ENCODE data around the gene KCNAB1.

DNA sequence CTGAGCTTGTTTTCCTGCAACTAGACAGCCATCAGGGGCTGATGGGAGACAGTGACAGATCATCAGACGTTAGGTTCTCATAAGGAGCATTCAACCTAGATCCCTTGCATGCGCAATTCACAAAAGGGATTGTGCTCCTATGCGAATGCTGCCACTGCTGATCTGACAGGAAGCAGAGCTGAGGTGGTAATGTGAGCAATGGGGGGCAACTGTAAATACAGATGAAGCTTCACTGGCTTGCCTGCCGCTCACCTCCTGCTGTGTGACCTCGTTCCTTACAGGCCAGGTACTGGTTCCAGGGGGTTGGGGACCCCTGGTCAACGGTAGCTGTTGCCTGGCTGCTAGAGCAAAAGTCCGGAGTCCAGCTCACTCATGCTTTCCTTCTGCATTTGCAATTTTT lies 26.4 kb upstream of the KCNAB1 start:
- TF ChIP-seq, protein P1, sequence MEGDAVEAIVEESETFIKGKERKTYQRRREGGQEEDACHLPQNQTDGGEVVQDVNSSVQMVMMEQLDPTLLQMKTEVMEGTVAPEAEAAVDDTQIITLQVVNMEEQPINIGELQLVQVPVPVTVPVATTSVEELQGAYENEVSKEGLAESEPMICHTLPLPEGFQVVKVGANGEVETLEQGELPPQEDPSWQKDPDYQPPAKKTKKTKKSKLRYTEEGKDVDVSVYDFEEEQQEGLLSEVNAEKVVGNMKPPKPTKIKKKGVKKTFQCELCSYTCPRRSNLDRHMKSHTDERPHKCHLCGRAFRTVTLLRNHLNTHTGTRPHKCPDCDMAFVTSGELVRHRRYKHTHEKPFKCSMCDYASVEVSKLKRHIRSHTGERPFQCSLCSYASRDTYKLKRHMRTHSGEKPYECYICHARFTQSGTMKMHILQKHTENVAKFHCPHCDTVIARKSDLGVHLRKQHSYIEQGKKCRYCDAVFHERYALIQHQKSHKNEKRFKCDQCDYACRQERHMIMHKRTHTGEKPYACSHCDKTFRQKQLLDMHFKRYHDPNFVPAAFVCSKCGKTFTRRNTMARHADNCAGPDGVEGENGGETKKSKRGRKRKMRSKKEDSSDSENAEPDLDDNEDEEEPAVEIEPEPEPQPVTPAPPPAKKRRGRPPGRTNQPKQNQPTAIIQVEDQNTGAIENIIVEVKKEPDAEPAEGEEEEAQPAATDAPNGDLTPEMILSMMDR (IDR thresholded peaks at IDR 0.05), result no peak
- no peak for TF ChIP-seq POLR2A (IDR thresholded peaks at IDR 0.05)

Measured in breast epithelium (tissue), 3 donors.